H1 (cell line): ENCODE data around the gene BRSK2. TPM values are rescaled to one million over a fixed set of nuclear protein-coding genes. Genes with fewer than 3 reads are reported as not detected.

Source experiments
- EP300 ChIP-seq, 2 experiments: IDR thresholded peaks; 1 replicate in 1 of 2; 2 replicates in 1 of 2; pipeline ENCODE4 v1.6.1; 2011 to 2012; ENCODE audit warnings: low read depth in 2 of 2, low read length in 2 of 2, mild to moderate bottlenecking in 2 of 2, borderline replicate concordance in 1 of 2, inconsistent platforms in 1 of 2, moderate library complexity in 1 of 2
- polyA plus RNA-seq, 7 experiments: library from polyadenylated mRNA; depleted of rRNA in 3 of 7; stranded (reverse) in 5 of 7; unstranded in 2 of 7; fragments of >200 nt in 5 of 7; fragments of 200-250 nt in 2 of 7; gene quantifications; 1 replicate in 5 of 7; 2 replicates in 1 of 7; 4 replicates in 1 of 7; pipeline versions ENCODE4 v1.2.1 to v1.2.3, GENCODE V29; 2011 to 2013; ENCODE audit warnings: missing spikeins in 2 of 7, mixed read lengths in 2 of 7
- total RNA-seq: library from RNA; stranded (reverse); fragmentation: NEBNext Ultra II Directional; extraction: Animal tissue kit (Norgen Biotek cat#: 25700); gene quantifications from 2 replicates; pipeline ENCODE4 v1.2.1, GENCODE V29; 2021

BRSK2 gene
- total and polyA plus RNA-seq, 2 of the 8 experiments (the other 6 are each of a cell fraction or from before 2014, with no cell fraction given): 17.3 to 27.1 TPM

DNA sequence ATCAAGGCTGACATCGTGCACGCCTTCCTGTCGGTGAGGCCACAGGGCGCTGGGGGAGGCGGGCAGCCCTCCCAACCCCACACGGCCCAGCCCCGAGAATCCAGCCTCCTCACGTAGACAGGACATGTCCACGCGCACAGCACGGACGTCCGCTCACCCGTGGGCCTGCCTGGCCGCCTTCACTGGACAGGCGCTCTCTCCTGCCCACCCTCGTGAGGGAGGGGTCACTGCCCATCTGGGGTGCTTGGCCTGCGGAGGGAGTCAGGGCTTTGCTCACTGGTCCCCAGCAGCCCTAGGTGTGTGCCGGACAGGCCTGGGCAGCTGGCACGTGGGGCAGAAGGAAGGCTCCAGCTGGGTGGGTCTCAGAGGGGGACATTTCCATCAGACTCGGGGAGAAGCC is 64.8 kb downstream of the BRSK2 start (continued):
- no peak for TF ChIP-seq EP300 (IDR thresholded peaks at IDR 0.05; ENCODE audit: borderline replicate concordance in 1 of 2, low read depth in 2 of 2, low read length in 2 of 2)
